ENCODE results near the gene TPPP2.

The TPPP2 gene

DNA sequence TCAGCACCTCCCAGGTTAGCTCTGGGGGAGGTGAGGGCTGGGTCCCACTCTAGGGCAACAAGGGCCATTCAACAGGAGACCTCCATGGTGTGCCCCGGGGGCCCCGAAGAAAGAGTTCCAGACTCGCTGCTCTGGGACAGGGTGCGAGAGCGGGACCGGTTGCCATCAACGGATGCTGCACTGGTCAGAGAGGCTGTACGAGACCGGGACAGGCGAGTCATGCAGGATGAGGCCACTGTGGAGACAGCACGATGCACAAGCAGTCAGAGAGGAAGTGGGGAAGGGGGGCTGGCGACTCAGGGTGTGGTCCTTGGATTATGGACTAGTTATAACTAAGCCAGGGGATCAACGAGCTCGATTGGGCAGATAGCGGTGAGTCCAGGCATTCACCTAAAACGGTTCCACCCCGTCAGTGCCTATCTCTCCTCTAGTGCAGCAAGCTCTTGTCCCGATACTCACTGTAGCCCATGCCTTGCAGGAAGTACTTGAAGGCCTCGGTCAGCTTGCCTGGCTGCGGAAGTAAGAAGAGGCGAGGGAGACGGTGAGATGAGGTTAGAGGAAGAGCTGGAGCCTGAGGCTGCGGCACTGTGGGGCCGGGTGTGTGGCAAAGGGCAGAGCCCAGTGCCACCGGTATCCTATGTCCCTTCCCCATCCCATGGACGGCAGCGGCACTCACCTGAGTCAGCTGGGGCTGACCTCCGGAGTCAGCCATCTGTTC is 12.3 kb upstream of the TPPP2 start:
- DNase-seq: no peak

GRCh38 chr14:21018286-21018685 is 11.7 kb upstream of the TPPP2 start:
- no peak for DNase-seq

- no peak for DNase-seq
These were observed 11.2 kb upstream of the TPPP2 start for GRCh38 chr14:21018781-21019180.

DNA sequence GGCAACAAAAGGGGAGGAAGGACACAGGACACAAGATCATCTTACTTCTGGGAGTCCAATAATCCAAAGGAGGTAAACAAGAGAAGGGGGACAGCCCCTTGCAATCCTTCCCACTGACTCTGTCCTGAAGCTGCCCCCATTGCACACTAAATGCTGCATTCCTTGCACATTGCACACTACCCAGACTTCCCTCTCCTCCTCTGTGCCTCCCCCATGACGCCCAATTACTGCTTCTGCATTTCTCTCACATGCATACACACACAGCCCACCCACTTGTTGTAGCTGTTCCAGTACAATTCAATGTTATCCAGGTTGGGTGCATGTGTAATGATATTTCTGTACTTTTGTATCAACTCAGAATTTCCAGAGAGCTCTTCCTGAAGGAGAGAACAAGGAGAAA is 10.7 kb upstream of the TPPP2 start:
- DNase-seq: no peak

GRCh38 chr14:21020977-21021545 is 9.0 kb upstream of the TPPP2 start:
- DNase-seq: no peak

DNA sequence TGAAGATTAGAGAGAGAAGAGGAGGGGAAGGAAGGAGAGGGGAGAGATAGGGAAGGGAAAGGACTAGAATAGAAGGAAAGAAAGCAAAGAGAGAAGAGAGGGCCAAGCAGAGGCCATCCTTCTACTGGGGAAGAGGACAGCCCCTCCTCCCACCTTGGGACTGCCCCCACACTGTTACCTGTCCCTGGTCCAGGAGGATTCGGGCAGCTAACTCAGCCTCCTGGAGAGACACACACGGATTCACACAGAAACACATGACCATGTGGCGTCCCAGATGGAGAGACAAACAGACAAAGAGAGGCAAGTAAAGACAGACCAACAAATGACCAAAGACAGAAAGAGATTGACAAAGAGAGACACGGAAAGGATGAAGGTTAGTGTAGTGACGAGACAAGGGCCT is 7.3 kb upstream of the TPPP2 start:
- no peak for DNase-seq

- no peak for DNase-seq
These were observed 6.8 kb upstream of the TPPP2 start for GRCh38 chr14:21023174-21023573.

DNA sequence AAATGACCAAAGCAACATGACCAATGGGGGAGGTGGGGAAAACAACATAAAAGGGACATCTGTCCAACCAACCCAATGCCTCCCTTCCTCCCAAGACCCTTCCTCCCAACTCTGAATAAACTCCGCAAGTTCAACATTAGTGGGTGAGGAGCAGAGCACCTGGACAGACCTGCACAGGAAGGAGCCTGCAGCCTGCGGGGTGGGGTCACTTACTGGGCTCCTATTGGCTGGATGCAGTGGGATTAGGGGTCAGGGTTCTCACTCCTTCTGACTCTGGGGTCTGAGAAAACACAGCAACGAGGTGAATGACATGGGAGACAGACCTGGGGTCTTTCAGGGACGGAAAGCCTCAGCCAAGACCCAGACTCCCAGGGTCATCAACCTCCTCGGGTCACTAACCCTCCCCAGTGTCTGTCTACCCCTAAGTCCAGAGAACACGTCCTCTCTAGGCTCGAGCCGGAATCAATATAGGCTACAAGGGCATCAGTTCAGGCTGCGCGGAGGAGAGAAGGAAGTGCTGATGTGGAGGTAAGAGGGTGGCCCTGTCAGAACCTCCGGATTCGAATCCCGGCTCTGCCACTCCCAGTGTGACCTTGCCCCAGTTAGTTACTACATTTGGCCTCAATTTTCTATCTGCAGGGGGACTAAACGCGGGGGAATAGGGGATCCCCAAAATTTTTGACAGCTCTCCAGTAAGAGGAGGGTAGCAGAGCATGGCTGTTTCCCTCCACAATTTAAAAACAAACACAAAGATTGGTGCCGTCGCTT is 6.0 kb upstream of the TPPP2 start:
- peak in 1 of 2 experiments; percentile 24 for DNase-seq

- DNase-seq: peak; percentile 65 to 67
These were observed 5.2 kb upstream of the TPPP2 start, which contains the start of gene NDRG2 for GRCh38 chr14:21024585-21025370. NDRG2 (minus strand) TSS chr14:21025061; CDS start chr14:21023315, 1,746 bp downstream.

DNA sequence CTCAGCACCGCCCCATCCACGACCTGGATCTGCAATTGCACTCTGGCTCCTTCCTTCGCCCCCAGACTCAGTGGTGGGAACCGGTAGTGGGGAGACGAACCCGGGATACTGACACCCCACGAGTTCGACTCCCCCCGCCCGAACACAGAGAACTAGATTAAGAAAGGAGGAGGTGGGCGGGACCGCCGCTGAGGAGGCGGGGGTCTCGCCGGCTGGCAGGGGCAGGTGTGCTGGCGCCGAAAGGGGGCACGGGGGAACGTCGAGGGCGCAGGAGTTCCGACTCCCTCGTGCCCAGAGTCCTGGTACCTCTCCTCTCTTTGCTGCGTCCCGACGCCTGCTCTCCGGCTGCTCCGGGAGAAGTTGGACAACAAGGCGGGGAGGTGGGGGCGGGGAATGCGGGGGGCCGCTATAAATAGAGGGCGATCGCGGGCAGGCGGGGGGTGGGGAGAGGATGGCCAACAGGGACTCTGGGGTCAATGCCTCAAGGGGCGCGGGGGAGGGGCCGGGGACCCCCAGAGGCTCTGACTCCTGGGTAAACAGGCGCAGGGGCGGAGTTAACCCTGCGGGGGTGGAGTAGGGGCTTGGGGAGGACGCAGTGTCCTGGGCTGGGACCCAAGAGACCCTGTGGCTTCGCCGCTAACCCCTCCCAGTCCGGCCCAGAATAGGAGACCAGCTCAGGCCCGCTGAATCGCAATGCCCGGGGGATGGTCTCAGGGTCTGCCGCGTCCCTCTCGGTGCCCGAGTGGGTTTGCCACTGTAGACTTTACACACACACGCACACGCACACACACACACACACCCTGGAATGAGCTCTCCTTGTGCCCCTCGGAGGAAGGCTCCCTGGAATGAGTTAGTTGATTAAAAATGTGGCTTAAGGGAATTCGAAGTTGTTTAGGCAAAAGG is 4.4 kb upstream of the TPPP2 start:
- peak; percentile 14 for DNase-seq

DNA sequence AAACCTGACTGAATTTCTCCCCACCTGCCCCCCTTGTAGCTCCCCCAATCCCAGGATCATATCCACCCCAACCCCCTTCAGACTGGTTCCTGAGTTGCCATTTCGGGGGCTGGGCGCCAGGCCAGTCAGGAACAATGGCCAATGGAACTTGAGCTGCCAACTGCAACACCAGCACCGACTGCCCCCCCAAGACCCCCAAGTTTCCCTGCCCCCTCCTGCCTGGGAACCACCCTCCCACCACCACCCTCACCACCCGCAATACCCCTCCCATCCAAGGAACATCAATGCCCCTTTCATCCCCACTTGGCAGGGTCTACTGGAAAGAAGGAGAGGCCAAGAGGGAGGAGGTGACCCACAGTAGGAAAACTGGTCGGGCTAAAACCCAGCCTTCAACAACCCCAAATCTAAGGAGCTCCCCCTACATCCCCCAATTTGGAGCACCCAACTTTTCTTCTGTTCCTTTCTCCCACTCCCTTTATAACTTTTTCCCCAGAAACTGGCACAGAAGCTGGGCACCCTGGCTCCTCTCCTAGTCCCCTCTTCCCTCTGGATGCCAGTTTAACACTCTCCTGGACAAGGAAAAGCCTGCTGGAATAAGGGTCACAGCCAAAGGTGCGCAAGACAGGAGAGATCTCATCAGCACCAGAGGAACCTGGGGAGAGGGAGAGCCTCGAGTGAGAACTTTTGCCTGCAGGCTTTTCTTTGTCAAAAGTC is 3.6 kb upstream of the TPPP2 start:
- no peak for DNase-seq

GRCh38 chr14:21026988-21027315 is 3.1 kb upstream of the TPPP2 start:
- DNase-seq: no peak

- no peak for DNase-seq
These were observed 514 bp downstream of the TPPP2 start for GRCh38 chr14:21030531-21030930.

DNA sequence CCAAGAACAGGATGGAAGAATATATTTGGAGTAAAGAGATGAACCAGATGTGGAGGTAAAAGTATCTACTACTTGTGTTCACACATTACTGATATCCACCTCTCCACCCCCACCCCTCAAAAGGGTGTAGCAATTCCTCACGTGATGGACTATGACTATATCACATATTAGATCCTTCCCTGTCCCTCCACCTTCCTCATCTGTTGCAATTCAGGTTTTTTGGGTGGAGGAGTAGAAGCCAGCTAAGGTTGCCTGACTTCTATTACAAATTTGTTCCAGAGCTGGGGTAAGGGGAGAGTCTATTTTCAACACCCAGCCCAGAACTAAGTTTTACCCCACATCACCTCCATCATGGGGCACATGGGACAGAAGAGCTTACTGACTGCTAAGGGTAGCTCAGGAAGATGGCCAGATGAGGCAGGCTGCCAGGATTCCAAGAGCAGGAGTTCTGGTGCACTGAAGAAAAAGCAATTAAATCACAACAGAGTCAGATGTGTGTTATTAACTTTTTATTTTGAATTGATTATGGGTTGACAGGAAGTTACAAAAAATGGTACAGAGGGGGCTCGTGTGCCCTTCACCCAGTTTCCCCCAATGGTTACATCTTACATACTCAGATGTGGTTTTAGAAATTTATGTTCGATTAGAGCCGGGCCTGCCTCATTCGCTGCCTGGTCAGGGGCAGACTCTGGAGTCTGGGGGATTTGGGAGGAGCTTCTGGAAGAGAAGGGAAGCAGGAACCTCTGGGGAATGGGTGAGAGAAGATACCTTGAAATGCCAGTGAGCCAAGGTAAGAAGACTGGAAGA is 2.5 kb downstream of the TPPP2 start:
- no peak for DNase-seq

DNA sequence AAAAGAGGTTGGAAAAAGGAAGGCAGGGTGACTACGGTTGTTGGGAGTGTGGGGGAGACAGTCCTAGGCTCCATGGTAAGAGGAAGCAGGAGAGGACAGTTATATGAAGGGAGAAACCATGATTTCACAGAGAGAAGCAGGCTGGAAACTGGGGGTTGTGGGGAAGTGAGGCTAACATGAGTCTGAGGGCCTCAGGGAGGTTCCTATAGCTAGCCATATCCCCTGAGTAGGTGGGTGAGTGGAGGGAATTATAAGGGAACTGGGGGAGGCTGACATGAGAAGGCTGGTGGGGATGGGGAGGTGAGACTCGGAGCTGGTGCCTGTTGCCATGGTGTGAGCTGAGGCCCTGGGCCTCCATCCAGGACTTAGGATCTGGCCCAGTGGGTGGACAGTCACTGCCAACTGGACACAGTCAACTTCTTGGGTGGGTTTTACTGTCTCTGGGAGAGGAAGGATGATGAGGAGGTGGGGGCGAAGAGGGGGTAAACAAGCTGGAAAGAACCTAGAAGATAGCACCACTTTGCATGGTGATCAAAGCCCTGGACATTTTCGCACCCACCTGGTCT is 3.2 kb downstream of the TPPP2 start:
- no peak for DNase-seq

DNA sequence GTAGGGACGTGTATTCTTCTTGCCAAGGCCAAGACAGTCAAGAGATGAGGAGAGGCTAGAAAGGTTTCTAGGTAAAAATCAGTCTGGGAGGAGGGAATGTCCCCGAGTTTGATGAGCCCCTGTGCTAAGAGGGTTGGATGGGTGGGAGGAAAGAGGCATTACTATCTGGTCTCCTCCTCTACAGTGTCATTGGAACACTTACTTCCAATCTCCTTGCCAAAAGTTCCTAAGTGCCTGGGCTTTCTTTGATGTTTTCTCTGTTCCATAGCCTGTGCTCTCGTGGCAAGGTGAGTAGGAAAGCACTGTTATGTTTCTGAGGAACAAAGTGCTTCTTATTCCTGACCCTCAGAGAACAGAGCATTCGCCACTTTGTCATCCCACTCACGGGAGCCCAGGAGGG is 4.7 kb downstream of the TPPP2 start, which contains the start of gene RNASE13:
TSS of gene RNASE13 (minus strand) at position 101 of the 400 bp plus-strand sequence. CDS start 519 bp downstream, outside the sequence.
- no peak for DNase-seq

- no peak for DNase-seq
These were observed 6.7 kb downstream of the TPPP2 start for GRCh38 chr14:21036751-21037150.

GRCh38 chr14:21037156-21037555 is 7.1 kb downstream of the TPPP2 start:
- no peak for DNase-seq

DNA sequence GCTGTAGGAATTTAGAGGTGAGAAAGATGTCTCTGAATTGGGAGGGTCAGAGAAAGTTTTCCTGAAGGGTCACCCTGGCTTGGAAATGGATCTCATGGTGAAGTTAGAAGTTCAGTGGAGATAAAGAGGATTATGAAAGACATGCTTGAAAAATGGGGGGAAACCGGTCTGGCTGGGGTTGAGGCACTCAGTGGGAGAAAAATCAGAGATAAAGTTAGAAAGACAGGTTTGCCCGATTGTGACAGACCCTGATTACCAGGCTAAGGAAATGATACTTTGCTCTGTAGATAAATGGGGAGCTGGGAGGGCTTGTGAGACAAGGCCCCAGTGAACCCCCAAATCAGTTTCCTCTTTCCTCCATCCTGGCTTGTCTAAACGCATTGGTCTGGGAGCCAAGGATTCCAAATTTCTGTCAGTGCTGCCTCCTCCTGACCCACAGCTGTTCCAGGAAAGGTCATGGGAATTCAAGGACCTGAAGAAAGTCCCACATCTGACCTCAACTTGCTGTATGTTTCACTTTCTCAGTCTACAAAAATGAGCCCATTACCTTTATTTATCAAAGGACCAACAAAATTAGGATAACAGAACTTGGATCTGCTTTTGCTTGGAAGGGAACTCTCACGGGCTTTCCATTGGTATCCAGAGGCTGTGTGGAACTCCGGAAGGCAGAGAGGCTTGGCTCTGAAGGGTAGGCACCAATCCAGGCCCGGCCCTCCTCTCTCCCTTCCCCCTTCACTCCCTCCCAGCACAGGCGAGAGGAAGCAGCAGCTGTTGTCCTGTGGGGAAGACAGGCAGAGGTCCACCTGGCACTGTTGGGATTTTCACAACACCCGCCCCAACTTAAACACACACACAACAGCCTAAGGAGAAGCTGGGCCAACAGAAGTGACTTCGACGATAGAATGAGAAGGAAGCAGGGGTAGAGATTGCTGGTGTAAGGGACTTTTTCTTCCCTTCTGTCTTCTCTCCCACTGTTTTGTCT is 8.7 kb downstream of the TPPP2 start:
- no peak for DNase-seq
